ENCODE measurements around the gene IFNL4. TPM values are rescaled to one million over a fixed set of nuclear protein-coding genes. Genes with fewer than 3 reads are reported as not detected.
"Not testable (repeated sequence)": the region's sequence is repeated elsewhere in the genome, so short reads cannot be mapped to it uniquely, and the experiment has no call there.

Gene IFNL4
- total RNA-seq, 4 donors from 2014 or later = not detected

- ATAC-seq (ENCODE audit: low FRiP score) = no peak
- DNase-seq (ENCODE audit: low spot score) = no peak
- TF ChIP-seq CTCF (IDR thresholded peaks at IDR 0.05) = no peak
Measured at GRCh38 chr19:39277598-39277997, 28.9 kb upstream of the IFNL4 start.

GRCh38 chr19:39276740-39277139 is 28.1 kb upstream of the IFNL4 start:
- ATAC-seq (ENCODE audit: low FRiP score) = no peak
- DNase-seq (ENCODE audit: low spot score) = no peak
- TF ChIP-seq CTCF (IDR thresholded peaks at IDR 0.05) = no peak

- ATAC-seq (ENCODE audit: low FRiP score) (no peak), DNase-seq (ENCODE audit: low spot score) (no peak)
- no peak for TF ChIP-seq CTCF (IDR thresholded peaks at IDR 0.05)
Measured at GRCh38 chr19:39275578-39275977, 26.9 kb upstream of the IFNL4 start.

- not testable (repeated sequence) for DNase-seq (ENCODE audit: low spot score); ATAC-seq (ENCODE audit: low FRiP score)
Measured at GRCh38 chr19:39273859-39274258, 25.2 kb upstream of the IFNL4 start.

- DNase-seq (ENCODE audit: low spot score) (no peak), ATAC-seq (ENCODE audit: low FRiP score) (no peak)
- TF ChIP-seq CTCF (IDR thresholded peaks at IDR 0.05) = no peak
Measured at GRCh38 chr19:39270036-39270871, 21.6 kb upstream of the IFNL4 start.

GRCh38 chr19:39269369-39269768 is 20.7 kb upstream of the IFNL4 start:
- ATAC-seq (ENCODE audit: low FRiP score); DNase-seq (ENCODE audit: low spot score): not testable (repeated sequence)

- ATAC-seq (ENCODE audit: low FRiP score); DNase-seq (ENCODE audit: low spot score): not testable (repeated sequence)
Measured at GRCh38 chr19:39268531-39269223, 20.0 kb upstream of the IFNL4 start.

GRCh38 chr19:39268085-39268484 is 19.4 kb upstream of the IFNL4 start, which contains the start of gene IFNL2:
IFNL2 (plus strand) TSS chr19:39268396; CDS start chr19:39268569, 173 bp downstream.
- not testable (repeated sequence) for DNase-seq (ENCODE audit: low spot score); ATAC-seq (ENCODE audit: low FRiP score)

GRCh38 chr19:39265321-39265916 is 16.8 kb upstream of the IFNL4 start:
- no peak for ATAC-seq (ENCODE audit: low FRiP score)
- TF ChIP-seq CTCF (IDR thresholded peaks at IDR 0.05) = no peak
- DNase-seq (ENCODE audit: low spot score) = no peak
